ENCODE results near the gene TRPM8. TPM values are rescaled to one million over a fixed set of nuclear protein-coding genes. Genes with fewer than 3 reads are reported as not detected.

TRPM8 gene
- total RNA-seq, 6 experiments from 2014 or later: not detected

GRCh38 chr2:233938676-233939370 is 21.6 kb downstream of the TRPM8 start:
- Mint-ChIP-seq H3K4me3 (no peak overlapping the region), H3K36me3 (ENCODE audit: low read depth) (no peaks in the 10 kb centered on the region), H3K4me1 (ENCODE audit: low read depth) (no peaks in the 10 kb centered on the region), H3K27ac (no peak overlapping the region), H3K27me3 (ENCODE audit: insufficient read depth) (peaks cover 15% of the 10 kb centered on the region; the same call in 1 of the 2 replicates), H3K9me3 (peaks cover 10% of the 10 kb centered on the region; the same call in 1 of the 2 replicates)
- DNase-seq: no peak
- no peak for TF ChIP-seq CTCF (IDR thresholded peaks at IDR 0.05)

- no peak for TF ChIP-seq CTCF (IDR thresholded peaks at IDR 0.05)
- H3K27ac Mint-ChIP-seq: no peak overlapping the region
- H3K4me1 Mint-ChIP-seq (ENCODE audit: low read depth): no peaks in the 10 kb centered on the region
- H3K36me3 Mint-ChIP-seq (ENCODE audit: low read depth): no peaks in the 10 kb centered on the region
- DNase-seq: no peak
- no peak overlapping the region for H3K4me3 Mint-ChIP-seq
- peaks cover 10% of the 10 kb centered on the region; the same call in 1 of the 2 replicates for H3K9me3 Mint-ChIP-seq
- H3K27me3 Mint-ChIP-seq (ENCODE audit: insufficient read depth): peaks cover 12% of the 10 kb centered on the region; the same call in 1 of the 2 replicates
These were observed 23.5 kb downstream of the TRPM8 start for GRCh38 chr2:233940376-233941276.

GRCh38 chr2:233942731-233943130 is 25.6 kb downstream of the TRPM8 start:
- Mint-ChIP-seq H3K36me3 (ENCODE audit: low read depth) (no peaks in the 10 kb centered on the region), H3K9me3 (peaks cover 10% of the 10 kb centered on the region; the same call in 1 of the 2 replicates), H3K4me1 (ENCODE audit: low read depth) (no peaks in the 10 kb centered on the region), H3K27me3 (ENCODE audit: insufficient read depth) (peaks cover 10% of the 10 kb centered on the region; the same call in 1 of the 2 replicates), H3K27ac (no peak overlapping the region), H3K4me3 (no peak overlapping the region)
- DNase-seq: no peak
- no peak for TF ChIP-seq CTCF (IDR thresholded peaks at IDR 0.05)

- peaks cover 6% of the 10 kb centered on the region; the same call in 1 of the 2 replicates for H3K27me3 Mint-ChIP-seq (ENCODE audit: insufficient read depth)
- no peak overlapping the region for H3K4me3 Mint-ChIP-seq
These were observed 27.1 kb downstream of the TRPM8 start for GRCh38 chr2:233944269-233944668.

More at GRCh38 chr2:233944269-233944668, 27.1 kb downstream of the TRPM8 start:
- Mint-ChIP-seq H3K27ac (no peak overlapping the region), H3K36me3 (ENCODE audit: low read depth) (no peaks in the 10 kb centered on the region), H3K4me1 (ENCODE audit: low read depth) (no peaks in the 10 kb centered on the region), H3K9me3 (peaks cover under 1% of the 10 kb centered on the region; the same call in 1 of the 2 replicates)
- TF ChIP-seq CTCF (IDR thresholded peaks at IDR 0.05): no peak
- no peak for DNase-seq
